Measurements from ENCODE around the gene WEE2. TPM values are rescaled to one million over a fixed set of nuclear protein-coding genes. Genes with fewer than 3 reads are reported as not detected.

The WEE2 gene
- total and polyA plus RNA-seq, 11 donors: 0.08 TPM; not detected in 10

- 31 to 53% (median 44%) methylated on average over 4 of the region's 4 CpGs for WGBS, 4 donors
- Histone ChIP-seq H3K27ac (peak overlapping the region in 1 of 12 donors; percentile 75), H3K27me3 (no peaks in the 10 kb centered on the region), H3K36me3 (no peaks in the 10 kb centered on the region), H3K4me3 (peak overlapping the region in 10 of 12 donors; percentile 52 to 97 (median 75)), H3K4me1 (peaks cover 0 to 38% (median 16%) of the 10 kb centered on the region in 12 donors), H3K9me3 (no peaks in the 10 kb centered on the region)
- DNase-seq: no peak
- ATAC-seq: no peak
- intact Hi-C loops (cut with DNase I): loop anchor here in 2 of 10 donors (2.0 to 5.0 kb wide), 2 partner anchors 34 to 51 kb away; no protein-coding TSS in a partner anchor
- TF ChIP-seq CTCF (IDR thresholded peaks at IDR 0.05) (no peak), POLR2A (IDR thresholded peaks at IDR 0.05) (no peak)
These were observed 5.3 kb upstream of the WEE2 start for GRCh38 chr7:141702892-141703291.

GRCh38 chr7:141704112-141704511 lies 4.0 kb upstream of the WEE2 start:
- Histone ChIP-seq H3K4me3 (no peak overlapping the region), H3K27me3 (no peaks in the 10 kb centered on the region), H3K4me1 (peaks cover 0 to 28% (median 14%) of the 10 kb centered on the region in 12 donors), H3K9me3 (no peaks in the 10 kb centered on the region), H3K27ac (no peak overlapping the region), H3K36me3 (no peaks in the 10 kb centered on the region)
- TF ChIP-seq CTCF (IDR thresholded peaks at IDR 0.05) (no peak), POLR2A (IDR thresholded peaks at IDR 0.05) (no peak)
- DNase-seq (no peak), ATAC-seq (no peak)
- intact Hi-C loops (cut with DNase I): loop anchor here in 1 of 10 donors (5.0 kb wide), 1 partner anchor 52 kb away; no protein-coding TSS in a partner anchor
- 85 to 89% (median 88%) methylated on average over 3 of the region's 3 CpGs for WGBS, 4 donors

GRCh38 chr7:141704741-141705140 lies 3.4 kb upstream of the WEE2 start:
- DNase-seq (no peak), ATAC-seq (no peak)
- Histone ChIP-seq H3K9me3 (no peaks in the 10 kb centered on the region), H3K27ac (no peak overlapping the region), H3K27me3 (no peaks in the 10 kb centered on the region), H3K4me3 (no peak overlapping the region), H3K4me1 (peaks cover 0 to 22% (median 14%) of the 10 kb centered on the region in 12 donors), H3K36me3 (no peaks in the 10 kb centered on the region)
- intact Hi-C loops (cut with DNase I): loop anchor here in 1 of 10 donors (5.0 kb wide), 1 partner anchor 52 kb away; no protein-coding TSS in a partner anchor
- TF ChIP-seq CTCF (IDR thresholded peaks at IDR 0.05): no peak
- TF ChIP-seq POLR2A (IDR thresholded peaks at IDR 0.05): no peak
- 81 to 90% (median 87%) methylated on average over 5 of the region's 5 CpGs for WGBS, 4 donors

- Histone ChIP-seq H3K27ac (no peak overlapping the region), H3K36me3 (no peaks in the 10 kb centered on the region), H3K9me3 (no peaks in the 10 kb centered on the region), H3K27me3 (no peaks in the 10 kb centered on the region), H3K4me1 (peaks cover 0 to 11% (median 9%) of the 10 kb centered on the region in 12 donors), H3K4me3 (no peak overlapping the region)
- DNase-seq (no peak), ATAC-seq (no peak)
- 95 to 100% (median 99%) methylated on average over 1 of the region's 1 CpG for WGBS, 4 donors
- TF ChIP-seq CTCF (IDR thresholded peaks at IDR 0.05): no peak
- TF ChIP-seq POLR2A (IDR thresholded peaks at IDR 0.05): no peak
- intact Hi-C loops (cut with DNase I): no loop called here
These were observed 1.7 kb upstream of the WEE2 start for GRCh38 chr7:141706239-141707064.

Measured in heart left ventricle (tissue), 16 donors.